GM23338 (cell line): ENCODE data around the gene ATL2.

Experiments used
- CREB1 ChIP-seq: fragments of 250-450 bp; sonication (Bioruptor Pico); IDR thresholded peaks from 2 replicates; pipeline ENCODE4 v1.5.0; 2020; ENCODE audit warnings: low read depth, mild to moderate bottlenecking, moderate library complexity
- CTCF ChIP-seq, 2 experiments: fragments of 200-600 bp in 1 of 2; sonication (generic) in 1 of 2; conservative IDR thresholded peaks; 2 replicates each; pipeline versions ENCODE4 v1.5.1 to v1.6.1; 2016 to 2017; ENCODE audit warnings: antibody characterized with exemption in 2 of 2, low read depth in 2 of 2, mild to moderate bottlenecking in 2 of 2, moderate library complexity in 1 of 2
- ETS1 ChIP-seq: IDR thresholded peaks from 2 replicates; pipeline ENCODE4 v1.6.1; 2016; ENCODE audit warnings: antibody characterized with exemption
- EZH2 ChIP-seq: fragments of 200-600 bp; sonication (generic); IDR thresholded peaks from one replicate; pipeline ENCODE4 v1.8.0; 2017; ENCODE audit warnings: antibody characterized with exemption, mild to moderate bottlenecking, low read depth; ENCODE audit not compliant: unreplicated experiment
- EZH2phosphoT487 ChIP-seq: fragments of 200-600 bp; sonication (generic); IDR thresholded peaks from one replicate; pipeline ENCODE4 v1.8.1; 2018; ENCODE audit warnings: antibody characterized with exemption; ENCODE audit not compliant: unreplicated experiment
- POLR2AphosphoS5 ChIP-seq: IDR thresholded peaks from 2 replicates; pipeline ENCODE4 v1.6.1; 2016; ENCODE audit warnings: antibody characterized with exemption, low read depth
- STAT1 ChIP-seq: IDR thresholded peaks from one replicate; pipeline ENCODE4 v1.6.1; 2016; ENCODE audit warnings: antibody characterized with exemption; ENCODE audit not compliant: unreplicated experiment
- ZNF114 ChIP-seq: fragments of 250-450 bp; sonication (Bioruptor Pico); IDR thresholded peaks from 2 replicates; pipeline ENCODE4 v1.5.0; 2020; ENCODE audit warnings: mild to moderate bottlenecking, moderate library complexity
- ZNF331 ChIP-seq: fragments of 250-450 bp; sonication (Bioruptor Pico); IDR thresholded peaks from 2 replicates; pipeline ENCODE4 v1.5.0; 2020; ENCODE audit warnings: low read depth, mild to moderate bottlenecking, moderate library complexity
- TF ChIP-seq, protein P1 (sequence below): IDR thresholded peaks from one replicate; pipeline ENCODE4 v1.6.1; 2018; ENCODE audit warnings: antibody characterized with exemption; ENCODE audit not compliant: unreplicated experiment

- no peak for TF ChIP-seq EZH2
- no peak for TF ChIP-seq POLR2AphosphoS5
- no peak for TF ChIP-seq CTCF (conservative IDR thresholded peaks at IDR 0.05; ENCODE audit: low read depth in 2 of 2)
- no peak for TF ChIP-seq ZNF331
- no peak for TF ChIP-seq EZH2phosphoT487
- TF ChIP-seq, protein P1, sequence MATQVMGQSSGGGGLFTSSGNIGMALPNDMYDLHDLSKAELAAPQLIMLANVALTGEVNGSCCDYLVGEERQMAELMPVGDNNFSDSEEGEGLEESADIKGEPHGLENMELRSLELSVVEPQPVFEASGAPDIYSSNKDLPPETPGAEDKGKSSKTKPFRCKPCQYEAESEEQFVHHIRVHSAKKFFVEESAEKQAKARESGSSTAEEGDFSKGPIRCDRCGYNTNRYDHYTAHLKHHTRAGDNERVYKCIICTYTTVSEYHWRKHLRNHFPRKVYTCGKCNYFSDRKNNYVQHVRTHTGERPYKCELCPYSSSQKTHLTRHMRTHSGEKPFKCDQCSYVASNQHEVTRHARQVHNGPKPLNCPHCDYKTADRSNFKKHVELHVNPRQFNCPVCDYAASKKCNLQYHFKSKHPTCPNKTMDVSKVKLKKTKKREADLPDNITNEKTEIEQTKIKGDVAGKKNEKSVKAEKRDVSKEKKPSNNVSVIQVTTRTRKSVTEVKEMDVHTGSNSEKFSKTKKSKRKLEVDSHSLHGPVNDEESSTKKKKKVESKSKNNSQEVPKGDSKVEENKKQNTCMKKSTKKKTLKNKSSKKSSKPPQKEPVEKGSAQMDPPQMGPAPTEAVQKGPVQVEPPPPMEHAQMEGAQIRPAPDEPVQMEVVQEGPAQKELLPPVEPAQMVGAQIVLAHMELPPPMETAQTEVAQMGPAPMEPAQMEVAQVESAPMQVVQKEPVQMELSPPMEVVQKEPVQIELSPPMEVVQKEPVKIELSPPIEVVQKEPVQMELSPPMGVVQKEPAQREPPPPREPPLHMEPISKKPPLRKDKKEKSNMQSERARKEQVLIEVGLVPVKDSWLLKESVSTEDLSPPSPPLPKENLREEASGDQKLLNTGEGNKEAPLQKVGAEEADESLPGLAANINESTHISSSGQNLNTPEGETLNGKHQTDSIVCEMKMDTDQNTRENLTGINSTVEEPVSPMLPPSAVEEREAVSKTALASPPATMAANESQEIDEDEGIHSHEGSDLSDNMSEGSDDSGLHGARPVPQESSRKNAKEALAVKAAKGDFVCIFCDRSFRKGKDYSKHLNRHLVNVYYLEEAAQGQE = no peak
- TF ChIP-seq CREB1 (CRISPR knock-in tag) = no peak
- TF ChIP-seq ETS1 = no peak
- TF ChIP-seq ZNF114 (CRISPR knock-in tag) = no peak
- no peak for TF ChIP-seq STAT1
Measured at GRCh38 chr2:38296197-38296780, 80.8 kb downstream of the ATL2 start.
